ENCODE measurements around the gene SDCBP2.

GRCh38 chr20:1315804-1316203 is 13.1 kb downstream of the SDCBP2 start:
- TF ChIP-seq, protein P1, sequence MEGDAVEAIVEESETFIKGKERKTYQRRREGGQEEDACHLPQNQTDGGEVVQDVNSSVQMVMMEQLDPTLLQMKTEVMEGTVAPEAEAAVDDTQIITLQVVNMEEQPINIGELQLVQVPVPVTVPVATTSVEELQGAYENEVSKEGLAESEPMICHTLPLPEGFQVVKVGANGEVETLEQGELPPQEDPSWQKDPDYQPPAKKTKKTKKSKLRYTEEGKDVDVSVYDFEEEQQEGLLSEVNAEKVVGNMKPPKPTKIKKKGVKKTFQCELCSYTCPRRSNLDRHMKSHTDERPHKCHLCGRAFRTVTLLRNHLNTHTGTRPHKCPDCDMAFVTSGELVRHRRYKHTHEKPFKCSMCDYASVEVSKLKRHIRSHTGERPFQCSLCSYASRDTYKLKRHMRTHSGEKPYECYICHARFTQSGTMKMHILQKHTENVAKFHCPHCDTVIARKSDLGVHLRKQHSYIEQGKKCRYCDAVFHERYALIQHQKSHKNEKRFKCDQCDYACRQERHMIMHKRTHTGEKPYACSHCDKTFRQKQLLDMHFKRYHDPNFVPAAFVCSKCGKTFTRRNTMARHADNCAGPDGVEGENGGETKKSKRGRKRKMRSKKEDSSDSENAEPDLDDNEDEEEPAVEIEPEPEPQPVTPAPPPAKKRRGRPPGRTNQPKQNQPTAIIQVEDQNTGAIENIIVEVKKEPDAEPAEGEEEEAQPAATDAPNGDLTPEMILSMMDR (IDR thresholded peaks at IDR 0.05): no peak
- TF ChIP-seq POLR2A (IDR thresholded peaks at IDR 0.05): no peak
